Measurements from ENCODE around the gene IL34. TPM values are rescaled to one million over a fixed set of nuclear protein-coding genes. Genes with fewer than 3 reads are reported as not detected.

The IL34 gene
- total and polyA plus RNA-seq, 2 of the 8 experiments (the other 6 are each of a cell fraction or from before 2014, with no cell fraction given) = 4.6 to 5.6 TPM

GRCh38 chr16:70708366-70709246 is 62.2 kb downstream of the IL34 start:
- Histone ChIP-seq H2AK5ac (ENCODE audit: low read depth, low read length) (no peak overlapping the region), H2BK20ac (ENCODE audit: low read length) (no peak overlapping the region)
- FAIRE-seq = no peak
- TF ChIP-seq KDM1A (IDR thresholded peaks at IDR 0.05; ENCODE audit: borderline replicate concordance, low read length) (no peak), HDAC2 (IDR thresholded peaks at IDR 0.05; ENCODE audit: borderline replicate concordance in 1 of 2, low read depth in 2 of 2, low read length in 2 of 2) (no peak), CTCF (IDR thresholded peaks at IDR 0.05; ENCODE audit: control extremely low read depth in 1 of 3, insufficient read depth in 1 of 3, low read depth in 1 of 3, low read length in 3 of 3) (no peak), BRCA1 (IDR thresholded peaks at IDR 0.05; ENCODE audit: low read depth, low read length) (no peak), E2F6 (IDR thresholded peaks at IDR 0.05) (no peak), SIN3A (conservative IDR thresholded peaks at IDR 0.05 in 1 of 2, IDR thresholded peaks at IDR 0.05 in 1 of 2; ENCODE audit: low read depth in 1 of 2, low read length in 2 of 2) (no peak), HDAC6 (IDR thresholded peaks at IDR 0.05; ENCODE audit: low read depth, low read length) (no peak)

More at GRCh38 chr16:70708366-70709246, 62.2 kb downstream of the IL34 start:
- Histone ChIP-seq H2BK12ac (ENCODE audit: low read depth, low read length) (0 out of 2 replicates have a peak overlapping the region, but pooled peaks have one; percentile 13), H2AFZ (ENCODE audit: low read length) (no peak overlapping the region), H2BK15ac (ENCODE audit: low read length) (no peak overlapping the region), H3K79me2 (ENCODE audit: control insufficient read depth in 1 of 2, insufficient read depth in 2 of 2, low read length in 2 of 2) (no peaks in the 10 kb centered on the region), H3K79me1 (ENCODE audit: low read depth, low read length) (peaks cover 2% of the 10 kb centered on the region; the same call in 1 of the 2 replicates), H3K14ac (ENCODE audit: insufficient read length) (no peak overlapping the region), H3K4ac (replicated peaks; ENCODE audit: insufficient read length, low read depth, low read length) (no peak overlapping the region), H3K36me3 (ENCODE audit: control insufficient read depth in 2 of 4, insufficient read depth in 4 of 4, low read length in 3 of 4) (no peaks in the 10 kb centered on the region), H4K8ac (ENCODE audit: extremely low read depth, insufficient read depth, low read length) (0 out of 2 replicates have a peak overlapping the region, but pooled peaks have one; percentile 12), H3K27ac (ENCODE audit: low read depth, low read length) (no peak overlapping the region), H3K56ac (replicated peaks; ENCODE audit: insufficient read length, low read depth, low read length) (no peak overlapping the region), H3K4me2 (ENCODE audit: insufficient read depth in 1 of 2, low read depth in 2 of 2, low read length in 2 of 2) (peak overlapping the region in 1 of 2 experiments; percentile 23; a peak in 1 of 4 replicates), H3K4me1 (replicated peaks in 1 of 4; ENCODE audit: control insufficient read depth in 3 of 4, insufficient read depth in 4 of 4, low read length in 3 of 4) (peaks cover 4 to 28% (median 18%) of the 10 kb centered on the region in 4 experiments), H2BK120ac (replicated peaks; ENCODE audit: low read depth, low read length) (no peak overlapping the region), H3K18ac (ENCODE audit: extremely low read depth, low read length) (peak overlapping the region; percentile 24), H3K9me3 (ENCODE audit: insufficient read depth in 2 of 2, low read depth in 1 of 2, low read length in 1 of 2) (no peaks in the 10 kb centered on the region), H3K23ac (ENCODE audit: insufficient read length) (no peak overlapping the region), H4K5ac (ENCODE audit: insufficient read length, low read depth, low read length) (peak overlapping the region; percentile 22), H3K9ac (replicated peaks in 1 of 4; ENCODE audit: extremely low read depth in 1 of 4, low read depth in 3 of 4, low read length in 3 of 4) (no peak overlapping the region), H3K23me2 (ENCODE audit: low read depth, low read length) (no peaks in the 10 kb centered on the region), H4K91ac (replicated peaks; ENCODE audit: insufficient read length, low read length) (no peak overlapping the region), H3K4me3 (ENCODE audit: extremely low read depth in 1 of 4, insufficient read depth in 2 of 4, low read depth in 3 of 4, low read length in 4 of 4) (no peak overlapping the region), H3K27me3 (replicated peaks in 1 of 4; ENCODE audit: control insufficient read depth in 3 of 4, extremely low read depth in 1 of 4, insufficient read depth in 3 of 4, low read length in 3 of 4) (no peaks in the 10 kb centered on the region), H2BK5ac (ENCODE audit: low read depth, low read length) (no peak overlapping the region), H4K20me1 (replicated peaks in 1 of 2; ENCODE audit: control insufficient read depth in 1 of 2, insufficient read depth in 2 of 2, low read length in 2 of 2) (peaks cover 0 to 9% of the 10 kb centered on the region in 2 experiments)
- ChIA-PET POLR2A (ENCODE audit: partially characterized antibody) (interaction anchor here (1.1 kb wide), 1 partner anchor 17 kb away, joined by 3 read pairs; no protein-coding TSS in a partner anchor), CTCF (ENCODE audit: partially characterized antibody) (interaction anchor here (0.8 to 4.0 kb wide), 6 partner anchors 22 to 353 kb away, joined by 3 to 18 read pairs (median 4); no protein-coding TSS in a partner anchor)
- WGBS, 2 experiments (ENCODE audit: extremely low coverage in 1 of 2, insufficient coverage in 1 of 2, insufficient read length in 1 of 2, insufficient replicate concordance in 2 of 2, low coverage in 1 of 2, low lambda C conversion rate in 2 of 2, missing lambda C conversion rate in 1 of 2) = 77% methylated on average over 20 of the region's 20 CpGs; no CpG with 5 or more reads in 1 of the 2 experiments
- no peak for DNase-seq (ENCODE audit: low read depth in 1 of 2, low spot score in 2 of 2)

All from H1 (cell line).